ENCODE results near the gene CREBRF. TPM values are rescaled to one million over a fixed set of nuclear protein-coding genes. Genes with fewer than 3 reads are reported as not detected.

The CREBRF gene
- total and polyA plus RNA-seq, 4 donors: 2.0 to 12.0 (median 7.7) TPM

DNA sequence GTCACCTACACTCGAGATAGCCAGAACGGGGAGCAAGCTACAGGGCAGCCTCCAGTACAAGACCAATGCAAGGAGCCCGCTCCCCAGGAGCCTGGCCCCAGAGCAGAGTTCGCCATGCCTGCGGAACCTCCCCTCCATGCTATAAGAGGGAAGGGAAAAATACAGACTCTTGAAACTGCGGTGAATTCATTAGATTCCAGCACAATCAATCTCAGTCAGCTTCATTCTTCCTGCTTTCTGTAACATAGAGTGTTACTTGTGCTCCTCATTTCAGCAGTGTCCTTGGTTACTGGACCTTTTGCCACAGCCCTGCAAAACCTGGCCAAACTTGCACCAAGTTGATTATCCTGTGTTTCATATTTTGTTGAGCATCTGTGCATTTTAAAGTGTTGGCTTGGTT is 22.2 kb upstream of the CREBRF start:
- 88% methylated on average over 6 of the region's 6 CpGs for WGBS
- no peak overlapping the region for H3K27ac ChIP-seq (ENCODE audit: low read depth in 1 of 2, low read length in 2 of 2)

More for the DNA sequence above, 22.2 kb upstream of the CREBRF start:
- Histone ChIP-seq H3K9ac (ENCODE audit: low read depth in 1 of 2, low read length in 2 of 2) (no peak overlapping the region), H3K36me3 (ENCODE audit: control insufficient read depth in 4 of 4, insufficient read depth in 3 of 4, low read depth in 1 of 4, low read length in 3 of 4) (peaks cover 0 to 6% (median 3%) of the 10 kb centered on the region in 4 donors), H3K27me3 (ENCODE audit: control insufficient read depth in 4 of 4, insufficient read depth in 4 of 4, low read length in 3 of 4) (no peaks in the 10 kb centered on the region), H3K4me3 (ENCODE audit: low read depth in 1 of 3, low read length in 3 of 3) (no peak overlapping the region), H3K4me1 (ENCODE audit: control insufficient read depth in 4 of 4, insufficient read depth in 4 of 4, low read length in 3 of 4) (peaks cover 0 to 10% (median 2%) of the 10 kb centered on the region in 4 donors), H3K9me3 (ENCODE audit: control insufficient read depth in 4 of 4, low read length in 3 of 4) (no peaks in the 10 kb centered on the region)
- TF ChIP-seq GABPA (IDR thresholded peaks at IDR 0.05 in 1 of 2, conservative IDR thresholded peaks at IDR 0.05 in 1 of 2) (no peak), TAF1 (conservative IDR thresholded peaks at IDR 0.05) (no peak), HNF4G (IDR thresholded peaks at IDR 0.05) (no peak), CTCF (IDR thresholded peaks at IDR 0.05; ENCODE audit: low read depth, low read length, missing input control) (no peak), HNF4A (conservative IDR thresholded peaks at IDR 0.05) (no peak), FOXA2 (IDR thresholded peaks at IDR 0.05) (no peak), JUND (IDR thresholded peaks at IDR 0.05) (no peak), EGR1 (IDR thresholded peaks at IDR 0.05; ENCODE audit: low read depth in 2 of 2) (no peak), RAD21 (IDR thresholded peaks at IDR 0.05) (no peak), NR2F2 (IDR thresholded peaks at IDR 0.05) (no peak), RXRA (IDR thresholded peaks at IDR 0.05) (no peak), YY1 (IDR thresholded peaks at IDR 0.05) (no peak), REST (IDR thresholded peaks at IDR 0.05) (no peak), FOXA1 (IDR thresholded peaks at IDR 0.05) (no peak)
- TF ChIP-seq, protein P1, sequence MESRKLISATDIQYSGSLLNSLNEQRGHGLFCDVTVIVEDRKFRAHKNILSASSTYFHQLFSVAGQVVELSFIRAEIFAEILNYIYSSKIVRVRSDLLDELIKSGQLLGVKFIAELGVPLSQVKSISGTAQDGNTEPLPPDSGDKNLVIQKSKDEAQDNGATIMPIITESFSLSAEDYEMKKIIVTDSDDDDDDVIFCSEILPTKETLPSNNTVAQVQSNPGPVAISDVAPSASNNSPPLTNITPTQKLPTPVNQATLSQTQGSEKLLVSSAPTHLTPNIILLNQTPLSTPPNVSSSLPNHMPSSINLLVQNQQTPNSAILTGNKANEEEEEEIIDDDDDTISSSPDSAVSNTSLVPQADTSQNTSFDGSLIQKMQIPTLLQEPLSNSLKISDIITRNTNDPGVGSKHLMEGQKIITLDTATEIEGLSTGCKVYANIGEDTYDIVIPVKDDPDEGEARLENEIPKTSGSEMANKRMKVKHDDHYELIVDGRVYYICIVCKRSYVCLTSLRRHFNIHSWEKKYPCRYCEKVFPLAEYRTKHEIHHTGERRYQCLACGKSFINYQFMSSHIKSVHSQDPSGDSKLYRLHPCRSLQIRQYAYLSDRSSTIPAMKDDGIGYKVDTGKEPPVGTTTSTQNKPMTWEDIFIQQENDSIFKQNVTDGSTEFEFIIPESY (IDR thresholded peaks at IDR 0.05): no peak
- TF ChIP-seq, protein P2, sequence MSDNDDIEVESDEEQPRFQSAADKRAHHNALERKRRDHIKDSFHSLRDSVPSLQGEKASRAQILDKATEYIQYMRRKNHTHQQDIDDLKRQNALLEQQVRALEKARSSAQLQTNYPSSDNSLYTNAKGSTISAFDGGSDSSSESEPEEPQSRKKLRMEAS (IDR thresholded peaks at IDR 0.05): no peak
- TF ChIP-seq, protein P3, sequence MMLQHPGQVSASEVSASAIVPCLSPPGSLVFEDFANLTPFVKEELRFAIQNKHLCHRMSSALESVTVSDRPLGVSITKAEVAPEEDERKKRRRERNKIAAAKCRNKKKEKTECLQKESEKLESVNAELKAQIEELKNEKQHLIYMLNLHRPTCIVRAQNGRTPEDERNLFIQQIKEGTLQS (IDR thresholded peaks at IDR 0.05): no peak
- DNase-seq (ENCODE audit: low spot score): no peak
